ENCODE results near the gene MYMX. TPM values are rescaled to one million over a fixed set of nuclear protein-coding genes. Genes with fewer than 3 reads are reported as not detected.

Gene MYMX
- total and polyA plus RNA-seq, 2 of the 13 experiments (the other 11 are each of a cell fraction or from before 2014, with no cell fraction given) = not detected

GRCh38 chr6:44221291-44221960, 4.7 kb downstream of the MYMX start (continued):
- TF ChIP-seq U2AF1 (optimal IDR thresholded peaks at IDR 0.05; ENCODE audit: low read depth, low read length) = no peak
- TF ChIP-seq ZNF7 (CRISPR knock-in tag; IDR thresholded peaks at IDR 0.05) = no peak
- no peak for TF ChIP-seq HMGA1 (CRISPR knock-in tag; conservative IDR thresholded peaks at IDR 0.05)
- TF ChIP-seq ZNF10 (CRISPR knock-in tag; IDR thresholded peaks at IDR 0.05; ENCODE audit: borderline replicate concordance, low read depth) = no peak
- TF ChIP-seq CTCF (CRISPR knock-in tag; IDR thresholded peaks at IDR 0.05) = peak; percentile 91
- 0 out of 2 replicates have a peak, but pooled peaks have one; percentile 55 for TF ChIP-seq BCL3 (CRISPR knock-in tag; IDR thresholded peaks at IDR 0.05)
- TF ChIP-seq PTBP1 (IDR thresholded peaks at IDR 0.05; ENCODE audit: low read depth, low read length, poor library complexity, severe bottlenecking) = peak; percentile 20
- TF ChIP-seq, protein P1, sequence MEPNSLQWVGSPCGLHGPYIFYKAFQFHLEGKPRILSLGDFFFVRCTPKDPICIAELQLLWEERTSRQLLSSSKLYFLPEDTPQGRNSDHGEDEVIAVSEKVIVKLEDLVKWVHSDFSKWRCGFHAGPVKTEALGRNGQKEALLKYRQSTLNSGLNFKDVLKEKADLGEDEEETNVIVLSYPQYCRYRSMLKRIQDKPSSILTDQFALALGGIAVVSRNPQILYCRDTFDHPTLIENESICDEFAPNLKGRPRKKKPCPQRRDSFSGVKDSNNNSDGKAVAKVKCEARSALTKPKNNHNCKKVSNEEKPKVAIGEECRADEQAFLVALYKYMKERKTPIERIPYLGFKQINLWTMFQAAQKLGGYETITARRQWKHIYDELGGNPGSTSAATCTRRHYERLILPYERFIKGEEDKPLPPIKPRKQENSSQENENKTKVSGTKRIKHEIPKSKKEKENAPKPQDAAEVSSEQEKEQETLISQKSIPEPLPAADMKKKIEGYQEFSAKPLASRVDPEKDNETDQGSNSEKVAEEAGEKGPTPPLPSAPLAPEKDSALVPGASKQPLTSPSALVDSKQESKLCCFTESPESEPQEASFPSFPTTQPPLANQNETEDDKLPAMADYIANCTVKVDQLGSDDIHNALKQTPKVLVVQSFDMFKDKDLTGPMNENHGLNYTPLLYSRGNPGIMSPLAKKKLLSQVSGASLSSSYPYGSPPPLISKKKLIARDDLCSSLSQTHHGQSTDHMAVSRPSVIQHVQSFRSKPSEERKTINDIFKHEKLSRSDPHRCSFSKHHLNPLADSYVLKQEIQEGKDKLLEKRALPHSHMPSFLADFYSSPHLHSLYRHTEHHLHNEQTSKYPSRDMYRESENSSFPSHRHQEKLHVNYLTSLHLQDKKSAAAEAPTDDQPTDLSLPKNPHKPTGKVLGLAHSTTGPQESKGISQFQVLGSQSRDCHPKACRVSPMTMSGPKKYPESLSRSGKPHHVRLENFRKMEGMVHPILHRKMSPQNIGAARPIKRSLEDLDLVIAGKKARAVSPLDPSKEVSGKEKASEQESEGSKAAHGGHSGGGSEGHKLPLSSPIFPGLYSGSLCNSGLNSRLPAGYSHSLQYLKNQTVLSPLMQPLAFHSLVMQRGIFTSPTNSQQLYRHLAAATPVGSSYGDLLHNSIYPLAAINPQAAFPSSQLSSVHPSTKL (CRISPR knock-in tag; IDR thresholded peaks at IDR 0.05) = peak; percentile 62
- TF ChIP-seq DBP (CRISPR knock-in tag; IDR thresholded peaks at IDR 0.05; ENCODE audit: not compliant biosample characterization) = no peak
- peak; percentile 30; the same call in 1 of the 2 replicates for TF ChIP-seq ZBTB33 (CRISPR knock-in tag; IDR thresholded peaks at IDR 0.05)
- TF ChIP-seq JUN (CRISPR knock-in tag; IDR thresholded peaks at IDR 0.05) = no peak
- TF ChIP-seq ZNF616 (CRISPR knock-in tag; IDR thresholded peaks at IDR 0.05; ENCODE audit: low read depth) = no peak
- TF ChIP-seq ZMYM3 (CRISPR knock-in tag; IDR thresholded peaks at IDR 0.05) = no peak
- TF ChIP-seq GATA4 (IDR thresholded peaks at IDR 0.05; ENCODE audit: borderline replicate concordance, low read depth) = no peak
- no peak for TF ChIP-seq MIER3 (CRISPR knock-in tag; IDR thresholded peaks at IDR 0.05; ENCODE audit: borderline replicate concordance)
- TF ChIP-seq NFIB (CRISPR knock-in tag; IDR thresholded peaks at IDR 0.05; ENCODE audit: borderline replicate concordance) = 0 out of 2 replicates have a peak, but pooled peaks have one; percentile 51
- TF ChIP-seq MXI1 (IDR thresholded peaks at IDR 0.05; ENCODE audit: borderline replicate concordance, low read depth, low read length) = peak; percentile 95; the same call in 2 of the 3 replicates
- no peak for TF ChIP-seq ZFP62 (CRISPR knock-in tag; IDR thresholded peaks at IDR 0.05)
- TF ChIP-seq ZNF33B (CRISPR knock-in tag; IDR thresholded peaks at IDR 0.05) = no peak
- TF ChIP-seq ZSCAN9 (CRISPR knock-in tag; IDR thresholded peaks at IDR 0.05; ENCODE audit: borderline replicate concordance) = 0 out of 2 replicates have a peak, but pooled peaks have one; percentile 29
